GM19463 (cell line): Measurements from ENCODE around the gene RETREG1.
"Not testable (repeated sequence)": the region's sequence is repeated elsewhere in the genome, so short reads cannot be mapped to it uniquely, and the experiment has no call there.

ENCODE experiments used
- ATAC-seq: cut with Tn5 transposase; IDR thresholded peaks from one replicate; pipeline ENCODE4 v1.9.1; 2021; ENCODE audit warnings: mild to moderate bottlenecking, moderate library complexity; ENCODE audit not compliant: unreplicated experiment

Gene RETREG1

DNA sequence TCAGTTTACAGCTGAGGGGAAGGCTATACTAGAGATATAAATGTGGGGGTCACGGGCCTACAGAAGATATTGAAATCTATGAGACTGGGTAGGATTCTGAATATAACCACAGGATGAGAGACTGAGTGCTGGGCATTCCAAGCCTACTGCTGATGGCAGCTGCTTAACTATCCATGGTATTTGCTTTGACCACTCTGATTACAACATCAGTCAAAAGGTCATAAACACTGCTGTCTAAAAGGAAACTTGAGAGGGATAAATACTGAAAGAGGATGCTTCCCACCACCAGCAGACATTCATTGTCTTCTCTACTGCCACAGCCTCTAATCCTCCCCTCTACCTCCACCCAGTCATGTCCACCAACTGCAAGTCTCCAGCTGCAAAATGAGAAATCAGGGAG is 155.0 kb downstream of the RETREG1 start:
- no peak for ATAC-seq

GRCh38 chr5:16461026-16461425 is 155.8 kb downstream of the RETREG1 start:
- no peak for ATAC-seq

GRCh38 chr5:16459451-16459850 is 157.3 kb downstream of the RETREG1 start:
- ATAC-seq: no peak

GRCh38 chr5:16457853-16458252 is 158.9 kb downstream of the RETREG1 start:
- no peak for ATAC-seq

DNA sequence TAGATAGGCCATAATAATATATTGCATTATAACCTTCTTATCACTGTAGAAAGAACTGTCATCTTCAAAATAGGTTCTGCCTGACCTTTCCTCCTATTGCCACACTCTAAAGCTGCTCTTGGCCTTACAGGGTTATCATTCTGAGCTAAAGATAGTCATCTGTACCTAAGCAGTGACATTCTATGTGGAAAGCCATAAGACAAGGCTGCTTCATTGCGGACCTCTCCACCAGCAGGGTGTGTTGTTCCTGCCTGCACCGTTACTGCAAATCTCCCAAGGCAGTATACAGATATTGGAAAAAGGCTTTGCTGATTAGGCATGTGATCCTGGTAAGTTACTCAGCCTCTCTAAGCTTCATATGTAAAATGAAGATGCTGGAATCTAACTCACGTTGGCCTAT is 159.3 kb downstream of the RETREG1 start:
- ATAC-seq: no peak

GRCh38 chr5:16456103-16456832 is 160.5 kb downstream of the RETREG1 start:
- ATAC-seq: peak; percentile 58

- ATAC-seq: peak; percentile 10
These were observed 161.1 kb downstream of the RETREG1 start for GRCh38 chr5:16455668-16456067.

DNA sequence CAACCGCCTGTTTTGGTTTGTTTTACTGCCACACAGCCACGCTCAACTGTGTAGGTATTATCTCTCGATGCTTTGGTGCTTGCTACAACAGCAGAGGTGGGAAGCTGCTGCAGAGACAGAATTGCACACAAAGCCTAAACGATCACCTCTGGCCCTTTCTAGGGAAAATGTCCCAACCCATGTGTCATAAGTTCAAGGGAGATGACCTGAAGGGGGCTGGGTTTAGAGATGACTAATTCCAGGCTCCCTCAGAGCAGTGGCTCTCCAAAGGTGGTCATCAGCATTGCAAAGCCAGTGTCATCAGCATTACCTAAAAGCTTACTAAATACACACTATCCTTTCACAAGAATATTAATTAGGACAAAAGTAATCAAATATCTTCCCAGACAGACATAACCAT is 162.1 kb downstream of the RETREG1 start:
- ATAC-seq: no peak

- ATAC-seq: no peak
These were observed 163.2 kb downstream of the RETREG1 start for GRCh38 chr5:16453609-16454008.

GRCh38 chr5:16450163-16450562 is 166.6 kb downstream of the RETREG1 start:
- ATAC-seq: peak; percentile 67

GRCh38 chr5:16446993-16447392 is 169.8 kb downstream of the RETREG1 start:
- ATAC-seq: no peak

GRCh38 chr5:16437977-16438376 is 178.8 kb downstream of the RETREG1 start:
- ATAC-seq: no peak

GRCh38 chr5:16436065-16436682 is 180.6 kb downstream of the RETREG1 start:
- not testable (repeated sequence) for ATAC-seq

- no peak for ATAC-seq
These were observed 185.3 kb downstream of the RETREG1 start for GRCh38 chr5:16431490-16431889.

GRCh38 chr5:16430349-16431089 is 186.3 kb downstream of the RETREG1 start:
- ATAC-seq: no peak

GRCh38 chr5:16428359-16428758 is 188.4 kb downstream of the RETREG1 start:
- ATAC-seq: no peak

- ATAC-seq: no peak
These were observed 189.2 kb downstream of the RETREG1 start for GRCh38 chr5:16427587-16427986.
